ENCODE results near the gene EEF1G.

GRCh38 chr11:62536301-62536957 is 37.3 kb downstream of the EEF1G start:
- no peak for TF ChIP-seq EP300 (IDR thresholded peaks at IDR 0.05)
- TF ChIP-seq, protein P1, sequence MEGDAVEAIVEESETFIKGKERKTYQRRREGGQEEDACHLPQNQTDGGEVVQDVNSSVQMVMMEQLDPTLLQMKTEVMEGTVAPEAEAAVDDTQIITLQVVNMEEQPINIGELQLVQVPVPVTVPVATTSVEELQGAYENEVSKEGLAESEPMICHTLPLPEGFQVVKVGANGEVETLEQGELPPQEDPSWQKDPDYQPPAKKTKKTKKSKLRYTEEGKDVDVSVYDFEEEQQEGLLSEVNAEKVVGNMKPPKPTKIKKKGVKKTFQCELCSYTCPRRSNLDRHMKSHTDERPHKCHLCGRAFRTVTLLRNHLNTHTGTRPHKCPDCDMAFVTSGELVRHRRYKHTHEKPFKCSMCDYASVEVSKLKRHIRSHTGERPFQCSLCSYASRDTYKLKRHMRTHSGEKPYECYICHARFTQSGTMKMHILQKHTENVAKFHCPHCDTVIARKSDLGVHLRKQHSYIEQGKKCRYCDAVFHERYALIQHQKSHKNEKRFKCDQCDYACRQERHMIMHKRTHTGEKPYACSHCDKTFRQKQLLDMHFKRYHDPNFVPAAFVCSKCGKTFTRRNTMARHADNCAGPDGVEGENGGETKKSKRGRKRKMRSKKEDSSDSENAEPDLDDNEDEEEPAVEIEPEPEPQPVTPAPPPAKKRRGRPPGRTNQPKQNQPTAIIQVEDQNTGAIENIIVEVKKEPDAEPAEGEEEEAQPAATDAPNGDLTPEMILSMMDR (IDR thresholded peaks at IDR 0.05): no peak
